GM19238 (cell line): ENCODE measurements around the gene SMIM44.

ENCODE experiments used
- DNase-seq: peaks from one replicate; pipeline ENCODE4 v3.0.0; 2011; ENCODE audit warnings: low spot score; ENCODE audit not compliant: insufficient read length

Gene SMIM44

DNA sequence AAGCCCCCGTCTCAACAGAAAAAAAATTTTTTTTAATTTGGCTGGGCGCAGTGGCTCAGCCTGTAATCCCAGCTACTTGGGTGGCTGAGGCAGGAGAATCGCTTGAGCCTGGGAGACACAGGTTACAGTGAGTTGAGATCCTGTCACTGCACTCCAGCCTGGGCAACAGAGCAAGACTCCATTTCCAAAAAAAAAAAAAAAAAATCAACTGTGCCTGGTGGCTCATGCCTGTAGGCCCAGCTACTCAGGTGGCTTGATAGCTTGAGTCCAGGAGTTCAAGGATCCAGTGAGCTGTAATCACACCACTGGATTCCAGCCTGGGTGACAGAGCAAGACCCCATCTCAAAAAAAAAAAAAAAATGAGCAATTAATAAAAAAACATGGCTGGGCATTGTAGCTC is 18.5 kb upstream of the SMIM44 start:
- no peak for DNase-seq

GRCh38 chr19:3500429-3501101 is 17.3 kb upstream of the SMIM44 start, which contains the start of gene DOHH:
TSS of gene DOHH (minus strand) at chr19:3500674. CDS start at chr19:3496814, 3,860 bp downstream.
- DNase-seq: peak; percentile 97

DNA sequence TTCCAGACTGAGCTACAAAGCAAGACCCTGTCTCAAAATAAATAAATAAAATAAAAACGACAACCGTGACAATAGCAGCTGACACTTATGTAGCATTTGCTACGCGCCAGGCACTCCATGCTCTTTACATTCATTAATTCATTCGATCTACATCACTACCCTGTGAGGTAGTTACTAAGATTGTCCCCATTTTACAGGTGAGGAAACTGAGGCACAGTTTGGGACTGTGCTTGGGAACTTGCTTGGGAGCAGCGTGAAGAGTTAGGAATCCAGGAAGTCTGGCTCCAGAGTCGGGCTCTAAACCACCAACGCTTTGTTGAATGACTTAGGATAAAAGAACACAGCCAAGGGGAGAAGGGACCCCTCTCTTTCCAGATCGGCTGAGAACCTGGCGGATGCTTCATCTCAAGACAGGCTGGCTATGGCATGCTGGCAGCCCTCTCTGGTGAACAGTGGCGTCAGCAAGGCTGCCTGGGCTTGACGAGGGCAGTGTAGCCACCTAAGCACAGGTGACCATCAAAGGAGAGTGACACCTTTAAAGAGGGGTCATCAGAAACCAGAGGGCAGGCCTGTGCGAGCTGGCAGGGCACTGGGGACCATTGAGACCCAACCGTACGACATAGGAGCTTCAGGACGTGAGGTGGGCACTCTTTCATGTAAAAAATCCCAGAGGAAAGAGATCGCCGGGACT is 16.6 kb upstream of the SMIM44 start:
- no peak for DNase-seq

DNA sequence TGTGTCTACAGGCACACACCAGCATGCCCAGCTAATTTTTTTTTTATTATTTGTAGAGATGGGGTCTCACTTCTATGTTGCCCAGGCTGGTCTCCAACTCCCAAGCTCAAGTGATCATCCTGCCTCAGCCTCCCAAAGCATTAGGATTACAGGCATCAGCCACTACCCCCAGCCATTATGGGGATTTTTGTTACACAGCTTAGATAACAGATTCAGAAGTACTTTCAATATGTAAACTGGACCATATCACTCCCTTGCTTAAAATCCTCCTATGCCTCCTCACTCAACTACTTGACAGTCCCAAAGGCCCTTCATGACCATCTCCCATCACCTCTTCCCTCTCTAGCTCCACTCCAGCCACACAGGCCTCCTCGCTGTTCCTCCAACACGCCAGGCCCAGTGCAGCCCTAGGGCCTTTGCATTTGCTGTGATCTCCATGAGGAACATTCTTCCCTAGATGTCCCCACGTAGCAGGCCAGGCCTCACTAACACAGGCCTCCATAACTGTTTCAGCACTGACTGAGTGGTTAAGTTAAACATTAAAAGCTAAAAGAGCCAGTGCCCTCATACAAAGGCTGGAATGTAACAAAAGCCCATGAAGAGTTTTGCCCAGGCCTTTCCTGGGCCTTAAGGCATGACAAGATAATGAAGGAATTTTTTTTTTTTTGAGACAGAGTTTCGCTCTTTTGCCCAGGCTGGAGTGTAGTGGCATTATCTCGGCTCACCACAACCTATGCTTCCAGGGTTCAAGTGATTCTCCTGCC is 14.7 kb upstream of the SMIM44 start:
- DNase-seq: no peak

- no peak for DNase-seq
Observed at GRCh38 chr19:3496392-3497273, 13.4 kb upstream of the SMIM44 start.

DNA sequence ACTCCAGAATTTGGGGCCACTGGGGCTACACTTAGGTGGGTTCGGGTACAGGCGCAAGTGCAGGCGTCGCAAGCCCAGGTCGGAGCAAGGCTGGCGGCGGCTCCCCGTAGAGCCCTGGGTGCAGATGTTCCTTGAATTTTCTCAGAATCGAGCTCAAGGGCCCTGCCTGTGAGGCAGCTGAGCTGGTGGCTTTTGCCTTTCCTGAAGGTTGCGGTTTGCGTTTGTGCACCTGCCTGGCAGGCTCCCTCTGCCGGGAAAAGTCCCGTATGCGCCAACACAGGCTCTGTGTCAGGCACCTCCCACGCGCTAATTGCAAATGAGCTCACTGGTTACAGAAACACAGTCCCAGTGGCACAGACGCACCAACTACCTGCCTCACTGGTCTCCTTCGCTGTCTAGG is 11.3 kb upstream of the SMIM44 start:
- no peak for DNase-seq

- peak; percentile 64 for DNase-seq
Observed at GRCh38 chr19:3494051-3494450, 10.8 kb upstream of the SMIM44 start.

GRCh38 chr19:3493651-3494050 is 10.4 kb upstream of the SMIM44 start:
- DNase-seq: no peak

DNA sequence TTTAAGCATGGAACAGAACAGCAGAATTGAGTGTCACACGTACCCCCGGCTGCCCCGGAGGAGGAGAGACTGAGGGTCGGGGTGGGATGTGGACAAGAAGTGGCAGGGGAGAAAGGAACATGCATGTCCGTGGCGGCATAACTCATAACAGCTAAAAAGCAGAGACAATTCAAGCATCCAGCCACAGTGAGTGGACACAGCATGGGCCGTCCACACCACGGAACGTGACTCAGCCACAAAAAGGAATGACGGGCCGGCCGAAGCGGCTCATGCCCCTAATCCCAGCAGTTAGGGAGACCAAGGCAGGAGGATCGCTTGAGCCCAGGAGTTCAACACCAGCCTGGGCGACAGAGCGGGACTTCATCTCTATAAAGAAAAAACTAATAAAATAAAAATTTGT is 9.7 kb upstream of the SMIM44 start:
- no peak for DNase-seq

DNA sequence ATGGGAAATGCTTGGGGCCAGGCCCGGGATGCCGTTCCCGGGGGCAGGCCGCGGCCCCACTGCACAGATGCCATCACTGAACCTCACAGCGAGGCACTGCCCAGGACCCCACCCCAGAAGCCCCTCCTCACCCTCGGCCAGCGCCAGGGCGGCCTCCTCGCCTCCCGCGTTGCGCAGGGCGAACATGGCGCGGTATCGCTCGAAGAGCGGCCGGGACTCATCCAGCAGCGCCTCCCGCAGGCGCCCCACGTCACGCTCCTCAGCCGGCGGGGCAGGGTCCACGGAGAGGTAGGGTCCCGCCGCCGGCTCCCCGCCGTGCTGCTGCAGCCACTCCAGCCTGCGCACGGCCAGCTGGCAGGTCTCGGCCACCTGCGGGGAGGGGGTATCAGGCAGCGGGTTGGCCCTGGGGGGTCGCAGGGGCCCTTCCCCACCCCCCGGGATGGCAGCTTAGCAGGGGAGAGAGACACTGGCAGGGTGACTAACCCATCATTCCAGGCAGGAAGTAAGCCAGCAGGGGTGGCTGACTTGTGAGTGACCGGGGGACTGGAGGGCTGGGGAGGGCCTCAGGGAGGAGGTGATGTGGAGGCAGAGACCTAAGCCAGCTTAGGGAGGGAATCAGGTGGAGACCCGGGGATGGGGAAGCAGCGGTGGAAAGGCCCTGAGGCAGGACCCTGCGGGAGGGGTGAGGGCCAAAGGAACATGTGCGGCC is 9.0 kb upstream of the SMIM44 start:
- DNase-seq: no peak

GRCh38 chr19:3491396-3492119 is 8.3 kb upstream of the SMIM44 start:
- DNase-seq: no peak

GRCh38 chr19:3482507-3483225 is 575 bp downstream of the SMIM44 start:
- DNase-seq: no peak

DNA sequence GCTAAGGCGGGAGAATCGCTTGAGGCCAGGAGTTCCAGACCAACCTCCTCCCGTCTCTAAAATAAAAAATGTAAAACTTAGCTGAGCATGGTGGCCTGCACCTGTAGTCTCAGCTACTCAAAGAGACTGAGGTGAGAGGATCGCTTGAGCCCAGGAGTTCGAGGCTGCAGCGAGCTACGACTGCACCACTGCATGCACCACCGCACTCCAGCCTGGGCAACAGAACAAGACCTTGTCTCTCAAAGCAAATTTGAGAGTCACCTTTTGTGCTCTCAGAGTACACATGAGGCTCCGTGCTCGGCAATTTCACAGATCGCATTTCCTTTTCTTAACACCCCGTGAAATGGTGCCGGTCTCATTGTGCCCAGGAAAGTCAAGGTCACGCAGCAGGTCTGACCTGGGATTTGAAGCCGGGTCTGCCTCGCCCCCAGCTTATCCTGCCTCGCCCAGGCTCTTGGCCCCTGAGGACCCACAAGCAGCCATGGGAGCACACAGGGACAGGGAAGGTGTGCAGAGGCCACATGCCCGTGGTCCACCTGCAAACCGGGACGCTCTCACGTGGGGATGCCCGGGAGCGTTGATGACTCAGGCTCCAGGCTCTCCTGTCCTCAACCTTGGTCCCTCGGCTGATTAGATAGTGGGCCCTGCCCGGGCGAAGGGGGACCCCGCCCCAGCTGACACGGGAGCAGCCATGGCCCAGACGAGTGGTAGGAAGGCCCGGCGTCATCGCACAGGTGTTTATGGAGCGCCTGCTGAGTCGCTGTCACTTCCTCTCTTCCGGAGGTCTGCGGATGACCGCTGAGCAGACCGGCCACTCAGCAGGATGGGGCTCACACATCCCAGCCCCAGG is 1.8 kb downstream of the SMIM44 start:
- no peak for DNase-seq

DNA sequence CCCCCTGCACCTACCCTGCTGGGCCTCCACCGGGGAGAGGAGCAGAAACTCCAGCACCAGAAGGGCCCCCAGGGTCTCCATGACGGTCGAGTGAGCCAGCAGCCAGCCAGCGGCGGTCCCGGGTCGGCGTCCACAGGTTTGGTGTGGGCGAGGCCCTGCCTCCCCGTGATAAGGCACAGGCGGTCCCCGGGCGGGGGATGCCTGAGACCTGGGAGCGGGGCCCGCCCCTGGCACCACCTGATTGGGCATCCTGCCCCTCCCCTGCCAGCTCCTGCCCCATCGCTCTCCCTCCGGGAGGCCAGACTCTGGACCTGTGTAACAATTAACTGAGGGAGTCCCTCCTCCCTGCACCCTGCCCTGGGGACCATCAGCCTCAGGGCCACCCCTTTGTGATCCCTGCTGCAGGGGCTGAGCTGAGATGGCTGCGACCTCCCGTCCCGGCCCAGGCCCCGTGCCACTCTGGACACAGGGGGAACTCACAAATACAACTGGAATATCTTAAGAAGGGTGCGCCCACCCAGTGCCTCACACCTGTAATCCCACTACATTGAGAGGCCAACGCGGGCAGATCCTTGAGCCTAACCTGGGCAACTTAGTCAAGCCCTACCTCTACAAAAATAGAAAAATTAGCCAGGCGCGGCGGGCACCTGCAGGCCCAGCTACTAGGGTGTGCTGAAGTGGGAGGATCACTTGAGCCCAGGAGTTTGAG is 2.7 kb downstream of the SMIM44 start, which contains the start of gene SMIM24:
Gene SMIM24, minus strand, starts transcription at position 143 of the 709 bp plus-strand sequence. Its CDS starts 62 bp downstream, at position 81.
- no peak for DNase-seq

GRCh38 chr19:3479834-3480215 is 3.4 kb downstream of the SMIM44 start:
- no peak for DNase-seq

- no peak for DNase-seq
Observed at GRCh38 chr19:3479177-3479833, 3.9 kb downstream of the SMIM44 start.
